K562 (cell line): ENCODE measurements around the gene CPNE6. TPM values are rescaled to one million over a fixed set of nuclear protein-coding genes. Genes with fewer than 3 reads are reported as not detected.

Experiments
- ATAC-seq: fragments of 200-7000 bp; cut with Tn5 transposase; 3 replicates; pipeline ENCODE4 v1.9.1; 2020; ENCODE audit warnings: moderate library complexity
- BruUV-seq: library from RNA; stranded (reverse); fragments of 400-500 nt; replicated peaks from 2 replicates; lab custom pipeline; 2021; lab: Mats Ljungman, UMichigan
- CTCF ChIA-PET: fragments of 300-600 bp; formaldehyde crosslinking; extraction: SDS; loops from one replicate; lab custom pipeline; 2021; ENCODE audit warnings: low intra/inter-chr PET ratio; lab: Yijun Ruan, JAX
- POLR2A ChIA-PET: fragments of 300-600, 350-650 bp; sonication (Branson Sonifier 250); formaldehyde crosslinking; extraction: SDS; loops from one replicate; lab custom pipeline; 2021; ENCODE audit warnings: antibody characterized with exemption, inconsistent platforms; lab: Yijun Ruan, JAX
- DNase-seq, 4 experiments: peaks; one replicate each; pipeline versions ENCODE4 v3.0.0 to v3.0.0-alpha.2; 2011 to 2018; ENCODE audit warnings: low spot score in 3 of 4, mixed read lengths in 3 of 4; ENCODE audit errors: extremely low read depth in 1 of 4
- FAIRE-seq: peaks from 2 replicates; lab custom pipeline; 2011; peaks lifted over from hg19 to GRCh38; lab: Jason Lieb, UNC
- H2AFZ ChIP-seq: 2 replicates; pipeline ENCODE4 v1.6.0; 2011; ENCODE audit warnings: low read depth, low read length, control low read depth, inconsistent platforms
- H3K27ac ChIP-seq: fragments of 200-600 bp; 3 replicates; pipeline ENCODE4 v1.8.0; 2011; ENCODE audit warnings: low read depth, mild to moderate bottlenecking, control low read depth, inconsistent platforms, low read length, moderate library complexity, mixed read lengths; ENCODE audit errors: extremely low read depth
- H3K27me3 ChIP-seq, 2 experiments: fragments of 300-600 bp in 1 of 2; 2 replicates in 1 of 2; 3 replicates in 1 of 2; pipeline versions ENCODE4 v1.6.0 to v1.8.0; 2011; ENCODE audit warnings: inconsistent platforms in 2 of 2, low read length in 2 of 2, mild to moderate bottlenecking in 1 of 2, mixed read lengths in 1 of 2, moderate library complexity in 1 of 2; ENCODE audit not compliant: control insufficient read depth in 2 of 2, insufficient read depth in 2 of 2
- H3K36me3 ChIP-seq: fragments of 300-600 bp; 3 replicates; pipeline ENCODE4 v1.8.0; 2011; ENCODE audit warnings: mild to moderate bottlenecking, low read length, inconsistent platforms; ENCODE audit not compliant: control insufficient read depth, insufficient read depth
- H3K4me1 ChIP-seq, 2 experiments: fragments of 200-600 bp in 1 of 2; replicated peaks in 1 of 2; 2 replicates in 1 of 2; 3 replicates in 1 of 2; pipeline versions ENCODE4 v1.5.1 to v1.8.0; 2011; ENCODE audit warnings: inconsistent platforms in 2 of 2, low read length in 2 of 2, mild to moderate bottlenecking in 1 of 2, mixed read lengths in 1 of 2, moderate library complexity in 1 of 2; ENCODE audit not compliant: control insufficient read depth in 2 of 2, insufficient read depth in 2 of 2
- H3K4me2 ChIP-seq: 2 replicates; pipeline ENCODE4 v1.6.1; 2011; ENCODE audit warnings: low read length, control low read depth, inconsistent platforms, mixed read lengths; ENCODE audit not compliant: insufficient read depth
- H3K4me3 ChIP-seq: fragments of 200-600 bp; sonication (generic), shearing (Covaris generic); 2 replicates; pipeline ENCODE4 v1.5.1; 2016; ENCODE audit warnings: control low read depth, inconsistent platforms
- H3K79me2 ChIP-seq: fragments of 200-600 bp; 3 replicates; pipeline ENCODE4 v1.8.0; 2011; ENCODE audit warnings: low read length, inconsistent platforms; ENCODE audit not compliant: control insufficient read depth, insufficient read depth
- H3K9ac ChIP-seq, 2 experiments: 2 replicates each; pipeline versions ENCODE4 v1.6.0 to v1.6.1; 2011; ENCODE audit warnings: low read depth in 2 of 2, low read length in 2 of 2, control low read depth in 1 of 2, inconsistent platforms in 1 of 2, mild to moderate bottlenecking in 1 of 2, mixed read lengths in 1 of 2; ENCODE audit not compliant: insufficient read depth in 1 of 2
- H3K9me1 ChIP-seq: one replicate; pipeline ENCODE4 v1.6.0; 2011; ENCODE audit warnings: inconsistent platforms, mild to moderate bottlenecking, low read length, moderate library complexity; ENCODE audit not compliant: control insufficient read depth, insufficient read depth
- H3K9me3 ChIP-seq: replicated peaks from 2 replicates; pipeline ENCODE4 v1.5.1; 2011; ENCODE audit warnings: low read depth, low read length, inconsistent platforms; ENCODE audit not compliant: control insufficient read depth, insufficient read depth
- H4K20me1 ChIP-seq: replicated peaks from 2 replicates; pipeline ENCODE4 v1.6.1; 2011; ENCODE audit warnings: low read length, inconsistent platforms, mixed read lengths; ENCODE audit not compliant: control insufficient read depth, insufficient read depth
- ARID2 ChIP-seq: fragments of 450-650 bp; IDR thresholded peaks from 2 replicates; pipeline ENCODE4 v1.6.1; 2017; ENCODE audit warnings: antibody characterized with exemption, mild to moderate bottlenecking
- FUS ChIP-seq: fragments of 200-400 bp; formaldehyde crosslinking; optimal IDR thresholded peaks from 2 replicates; pipeline ENCODE3; 2017; ENCODE audit warnings: low read depth, low read length
- GTF2A2 ChIP-seq: IDR thresholded peaks from 2 replicates; pipeline ENCODE4 v1.6.1; 2016; ENCODE audit warnings: mild to moderate bottlenecking, missing genetic modification characterization, missing compliant biosample characterization
- PTBP1 ChIP-seq: fragments of 200-400 bp; formaldehyde crosslinking; IDR thresholded peaks from 2 replicates; pipeline ENCODE4 v1.6.1; 2017; ENCODE audit warnings: low read depth, low read length
- RNF219 ChIP-seq: fragments of 250-450 bp; sonication (Bioruptor Pico); IDR thresholded peaks from 2 replicates; pipeline ENCODE4 v1.5.0; 2022; ENCODE audit warnings: mild to moderate bottlenecking
- TGIF2 ChIP-seq: sonication (generic); formaldehyde crosslinking; IDR thresholded peaks from 2 replicates; pipeline ENCODE4 v1.8.1; 2022; ENCODE audit warnings: mild to moderate bottlenecking, missing genetic modification reagents, moderate library complexity
- XRCC3 ChIP-seq: fragments of 450-650 bp; IDR thresholded peaks from 2 replicates; pipeline ENCODE4 v1.6.1; 2017; ENCODE audit warnings: mild to moderate bottlenecking, moderate library complexity
- ZNF146 ChIP-seq: IDR thresholded peaks from one replicate; pipeline ENCODE4 v1.6.1; 2018; ENCODE audit warnings: missing compliant biosample characterization; ENCODE audit not compliant: unreplicated experiment
- WGBS: fragments of 100-300 bp; shearing (Covaris generic); methylation state at CpG from one replicate; pipeline ENCODE4 v1.1.6; 2016; ENCODE audit warnings: low coverage, mixed read lengths; ENCODE audit not compliant: insufficient coverage; ENCODE audit errors: missing lambda C conversion rate; 5-methylcytosine and 5-hydroxymethylcytosine counted together
- in situ Hi-C: fragments of 300-500 bp; cut with MboI; formaldehyde crosslinking; loops from 4 replicates; pipeline ENCODE4 v1.15.0; 2018; ENCODE audit warnings: inconsistent platforms, mixed read lengths
- intact Hi-C: fragments of 100-400 bp; cut with micrococcal nuclease; formaldehyde crosslinking; loops from 2 replicates; pipeline ENCODE4 v1.14.2; 2022
- polyA plus RNA-seq, 8 experiments: library from polyadenylated mRNA; depleted of rRNA in 4 of 8; stranded (reverse) in 5 of 8; unstranded in 3 of 8; fragments of >200 nt; fragmentation: Nextera tagmentation in 2 of 8; fragmentation: Illumina TruSeq in 1 of 8; extraction: Ambion mirVana in 2 of 8; extraction: Trizol in 1 of 8; gene quantifications; 2 replicates each; pipeline versions ENCODE4 v1.2.1 to v1.2.3, GENCODE V29; 2011 to 2014; ENCODE audit warnings: inconsistent platforms in 1 of 8, missing spikeins in 1 of 8
- total RNA-seq, 7 experiments: library from RNA; depleted of rRNA in 6 of 7; stranded (reverse); fragments of >200 nt in 6 of 7; fragmentation: Illumina TruSeq in 2 of 7; extraction: Trizol in 2 of 7; gene quantifications; 2 replicates each; pipeline versions ENCODE4 v1.2.1 to v1.2.3, GENCODE V29; 2011 to 2021; ENCODE audit warnings: low replicate concordance in 1 of 7
- TF ChIP-seq, protein P1 (sequence below), 3 experiments: IDR thresholded peaks in 2 of 3; conservative IDR thresholded peaks in 1 of 3; 2 replicates each; pipeline ENCODE4 v1.5.1; 2011 to 2012; ENCODE audit warnings: low read length in 3 of 3, mild to moderate bottlenecking in 3 of 3, control low read depth in 2 of 3, improper control_type of control experiment in 1 of 3, inconsistent platforms in 1 of 3, low read depth in 1 of 3, mixed read lengths in 1 of 3, moderate library complexity in 1 of 3; ENCODE audit not compliant: insufficient read depth in 2 of 3
- TF ChIP-seq, protein P2 (sequence below), 2 experiments: IDR thresholded peaks; 2 replicates each; pipeline ENCODE4 v1.6.1; 2011; ENCODE audit warnings: borderline replicate concordance in 1 of 2, control low read depth in 1 of 2, low read depth in 1 of 2, low read length in 1 of 2, mild to moderate bottlenecking in 1 of 2, mixed read lengths in 1 of 2, moderate library complexity in 1 of 2; ENCODE audit not compliant: insufficient read depth in 1 of 2, insufficient read length in 1 of 2, poor library complexity in 1 of 2, severe bottlenecking in 1 of 2; ENCODE audit errors: extremely low read depth in 1 of 2
- TF ChIP-seq, protein P3 (sequence below): fragments of 450-650 bp; formaldehyde crosslinking; IDR thresholded peaks from 2 replicates; pipeline ENCODE4 v1.4.0; 2022; ENCODE audit warnings: missing genetic modification characterization

The CPNE6 gene
- total and polyA plus RNA-seq, 9 of the 15 experiments (the other 6 are each of a cell fraction or from before 2014, with no cell fraction given) = not detected

DNA sequence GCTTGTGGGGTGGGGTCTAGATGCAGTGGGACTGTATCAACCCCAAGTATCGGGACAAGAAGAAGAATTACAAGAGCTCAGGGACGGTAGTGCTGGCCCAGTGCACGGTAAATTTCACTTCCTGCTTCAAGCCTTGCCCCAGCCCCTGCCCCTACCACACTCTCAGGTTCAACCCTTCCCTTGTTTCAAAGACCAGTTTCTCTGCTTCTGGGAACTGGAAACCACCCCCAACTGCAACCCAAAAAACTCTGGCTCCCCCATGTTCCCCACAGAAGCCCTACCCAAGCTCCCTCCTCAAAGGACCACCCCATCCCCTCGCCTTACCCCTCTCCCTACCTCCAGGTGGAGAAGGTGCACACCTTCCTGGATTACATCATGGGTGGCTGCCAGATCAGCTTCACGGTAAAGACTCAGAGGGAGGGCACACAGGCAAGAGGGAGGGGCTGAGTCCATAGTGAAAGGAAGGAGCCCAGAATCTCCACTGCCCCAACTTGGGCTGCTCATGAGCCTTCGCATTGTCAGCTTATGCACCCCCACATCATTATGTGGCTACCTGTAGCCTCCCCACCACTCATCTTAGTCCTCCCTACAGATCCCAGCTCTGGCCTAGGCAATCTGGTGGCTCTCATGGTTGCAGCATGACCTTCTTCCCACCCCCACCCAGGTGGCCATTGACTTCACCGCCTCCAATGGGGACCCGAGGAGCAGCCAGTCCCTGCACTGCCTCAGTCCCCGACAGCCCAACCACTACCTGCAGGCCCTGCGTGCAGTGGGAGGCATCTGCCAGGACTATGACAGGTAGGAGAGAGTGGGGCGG lies 4.3 kb downstream of the CPNE6 start (continued):
- TF ChIP-seq ARID2 (no peak), FUS (no peak), XRCC3 (no peak), TGIF2 (no peak), ZNF146 (no peak), PTBP1 (no peak)
- TF ChIP-seq, protein P1, sequence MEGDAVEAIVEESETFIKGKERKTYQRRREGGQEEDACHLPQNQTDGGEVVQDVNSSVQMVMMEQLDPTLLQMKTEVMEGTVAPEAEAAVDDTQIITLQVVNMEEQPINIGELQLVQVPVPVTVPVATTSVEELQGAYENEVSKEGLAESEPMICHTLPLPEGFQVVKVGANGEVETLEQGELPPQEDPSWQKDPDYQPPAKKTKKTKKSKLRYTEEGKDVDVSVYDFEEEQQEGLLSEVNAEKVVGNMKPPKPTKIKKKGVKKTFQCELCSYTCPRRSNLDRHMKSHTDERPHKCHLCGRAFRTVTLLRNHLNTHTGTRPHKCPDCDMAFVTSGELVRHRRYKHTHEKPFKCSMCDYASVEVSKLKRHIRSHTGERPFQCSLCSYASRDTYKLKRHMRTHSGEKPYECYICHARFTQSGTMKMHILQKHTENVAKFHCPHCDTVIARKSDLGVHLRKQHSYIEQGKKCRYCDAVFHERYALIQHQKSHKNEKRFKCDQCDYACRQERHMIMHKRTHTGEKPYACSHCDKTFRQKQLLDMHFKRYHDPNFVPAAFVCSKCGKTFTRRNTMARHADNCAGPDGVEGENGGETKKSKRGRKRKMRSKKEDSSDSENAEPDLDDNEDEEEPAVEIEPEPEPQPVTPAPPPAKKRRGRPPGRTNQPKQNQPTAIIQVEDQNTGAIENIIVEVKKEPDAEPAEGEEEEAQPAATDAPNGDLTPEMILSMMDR (IDR thresholded peaks at IDR 0.05 in 2 of 3, conservative IDR thresholded peaks at IDR 0.05 in 1 of 3; ENCODE audit: insufficient read depth in 2 of 3, low read depth in 1 of 3, low read length in 3 of 3) = no peak

- Histone ChIP-seq H3K9ac (no peak overlapping the region; a peak in 1 of 4 replicates), H3K27ac (no peak overlapping the region), H3K9me3 (no peaks in the 10 kb centered on the region), H3K4me3 (no peak overlapping the region), H3K79me2 (no peaks in the 10 kb centered on the region), H3K36me3 (no peaks in the 10 kb centered on the region), H4K20me1 (no peaks in the 10 kb centered on the region), H2AFZ (no peak overlapping the region), H3K9me1 (no peaks in the 10 kb centered on the region), H3K4me2 (no peak overlapping the region), H3K4me1 (peaks cover 10 to 24% of the 10 kb centered on the region in 2 experiments), H3K27me3 (peaks cover 0 to 14% of the 10 kb centered on the region in 2 experiments; a peak in 2 of 5 replicates)
- FAIRE-seq (no peak), ATAC-seq (no peak), DNase-seq (no peak)
- BruUV-seq = no TSS peak
- WGBS = 39% methylated on average over 9 of the region's 10 CpGs
- CTCF ChIA-PET = no interaction called here
- in situ Hi-C loops (no loop called here), intact Hi-C loops (no loop called here)
- POLR2A ChIA-PET = interaction anchor here (1.0 kb wide), 1 partner anchor 17 kb away, joined by 3 read pairs; the partner anchor contains the start of gene PCK2
- TF ChIP-seq, protein P2, sequence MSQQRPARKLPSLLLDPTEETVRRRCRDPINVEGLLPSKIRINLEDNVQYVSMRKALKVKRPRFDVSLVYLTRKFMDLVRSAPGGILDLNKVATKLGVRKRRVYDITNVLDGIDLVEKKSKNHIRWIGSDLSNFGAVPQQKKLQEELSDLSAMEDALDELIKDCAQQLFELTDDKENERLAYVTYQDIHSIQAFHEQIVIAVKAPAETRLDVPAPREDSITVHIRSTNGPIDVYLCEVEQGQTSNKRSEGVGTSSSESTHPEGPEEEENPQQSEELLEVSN (IDR thresholded peaks at IDR 0.05; ENCODE audit: borderline replicate concordance in 1 of 2, extremely low read depth in 1 of 2, insufficient read depth in 1 of 2, insufficient read length in 1 of 2, low read depth in 1 of 2, low read length in 1 of 2, poor library complexity in 1 of 2, severe bottlenecking in 1 of 2) = no peak
- TF ChIP-seq GTF2A2 (no peak), RNF219 (no peak)
- TF ChIP-seq, protein P3, sequence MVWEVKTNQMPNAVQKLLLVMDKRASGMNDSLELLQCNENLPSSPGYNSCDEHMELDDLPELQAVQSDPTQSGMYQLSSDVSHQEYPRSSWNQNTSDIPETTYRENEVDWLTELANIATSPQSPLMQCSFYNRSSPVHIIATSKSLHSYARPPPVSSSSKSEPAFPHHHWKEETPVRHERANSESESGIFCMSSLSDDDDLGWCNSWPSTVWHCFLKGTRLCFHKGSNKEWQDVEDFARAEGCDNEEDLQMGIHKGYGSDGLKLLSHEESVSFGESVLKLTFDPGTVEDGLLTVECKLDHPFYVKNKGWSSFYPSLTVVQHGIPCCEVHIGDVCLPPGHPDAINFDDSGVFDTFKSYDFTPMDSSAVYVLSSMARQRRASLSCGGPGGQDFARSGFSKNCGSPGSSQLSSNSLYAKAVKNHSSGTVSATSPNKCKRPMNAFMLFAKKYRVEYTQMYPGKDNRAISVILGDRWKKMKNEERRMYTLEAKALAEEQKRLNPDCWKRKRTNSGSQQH (CRISPR knock-in tag) = no peak
Measured at GRCh38 chr14:24076302-24076601, 4.9 kb downstream of the CPNE6 start.
